Prostate gland (tissue), 2 donors: ENCODE data around the gene ELN. TPM values are rescaled to one million over a fixed set of nuclear protein-coding genes. Genes with fewer than 3 reads are reported as not detected.

Experiments used
- DNase-seq: peaks from one replicate; pipeline ENCODE4 v3.0.0-alpha.2; 2019; ENCODE audit warnings: low spot score
- H3K27ac ChIP-seq, 2 donors: fragments of 200-600 bp; sonication (generic); 2 replicates each; pipeline ENCODE4 v1.5.1; 2017 to 2019
- H3K27me3 ChIP-seq: fragments of 200-600 bp; sonication (generic); replicated peaks from 2 replicates; pipeline ENCODE4 v1.5.1; 2019; ENCODE audit not compliant: insufficient read depth
- H3K36me3 ChIP-seq, 2 donors: fragments of 200-600 bp; sonication (generic); 1 replicate in 1 of 2; 2 replicates in 1 of 2; pipeline versions ENCODE4 v1.5.1 to v1.8.1; 2017 to 2019
- H3K4me1 ChIP-seq: fragments of 200-600 bp; sonication (generic); replicated peaks from 2 replicates; pipeline ENCODE4 v1.5.1; 2019
- H3K4me3 ChIP-seq, 2 donors: fragments of 200-600 bp; sonication (generic); 2 replicates each; pipeline ENCODE4 v1.5.1; 2017 to 2019
- H3K9me3 ChIP-seq: fragments of 200-600 bp; sonication (generic); 2 replicates; pipeline ENCODE4 v1.5.1; 2017
- CTCF ChIP-seq, 4 experiments: fragments of 200-600 bp in 2 of 4; fragments of 450-650 bp in 2 of 4; sonication (generic) in 2 of 4; IDR thresholded peaks; 1 replicate in 3 of 4; 2 replicates in 1 of 4; pipeline ENCODE4 v1.5.1; 2016 to 2019; ENCODE audit warnings: antibody characterized with exemption in 4 of 4, mild to moderate bottlenecking in 2 of 4, moderate library complexity in 2 of 4
- POLR2A ChIP-seq: fragments of 450-650 bp; IDR thresholded peaks from one replicate; pipeline ENCODE4 v1.6.1; 2016; ENCODE audit warnings: antibody characterized with exemption, mild to moderate bottlenecking
- POLR2AphosphoS5 ChIP-seq: sonication (generic); formaldehyde crosslinking; IDR thresholded peaks from one replicate; pipeline ENCODE4 v1.6.1; 2017; ENCODE audit warnings: antibody characterized with exemption
- WGBS: methylation state at CpG from one replicate; pipeline ENCODE4 v1.1.5; 2018; 5-methylcytosine and 5-hydroxymethylcytosine counted together
- intact Hi-C: fragments of 100-400 bp; cut with DNase I; formaldehyde crosslinking; loops from one replicate; pipeline ENCODE4 v1.14.2; 2022
- total RNA-seq, 2 donors: library from RNA; depleted of rRNA; stranded (reverse); fragments of >200 nt; gene quantifications; one replicate each; pipeline ENCODE4 v1.1.0, GENCODE V29; 2016

The ELN gene
- total RNA-seq, 2 donors from 2014 or later: 34.7 to 93.4 TPM

- H3K4me1 ChIP-seq: peaks cover 7% of the 10 kb centered on the region
- peak overlapping the region; percentile 42 to 50 for H3K27ac ChIP-seq
- no peaks in the 10 kb centered on the region for H3K9me3 ChIP-seq
- no peaks in the 10 kb centered on the region for H3K27me3 ChIP-seq
- DNase-seq: no peak
- peak; percentile 34 for TF ChIP-seq POLR2AphosphoS5
- TF ChIP-seq POLR2A: no peak
- WGBS: 6% methylated on average over 12 of the region's 12 CpGs
- H3K36me3 ChIP-seq: no peaks in the 10 kb centered on the region
- no peak overlapping the region for H3K4me3 ChIP-seq
- intact Hi-C loops: no loop called here
Measured at GRCh38 chr7:74023092-74023536, 4.9 kb upstream of the ELN start.

- no peak overlapping the region for H3K4me3 ChIP-seq
- H3K27me3 ChIP-seq: no peaks in the 10 kb centered on the region
- peaks cover 7% of the 10 kb centered on the region for H3K4me1 ChIP-seq
- H3K36me3 ChIP-seq: no peaks in the 10 kb centered on the region
- H3K27ac ChIP-seq: peak overlapping the region; percentile 42 to 50
- intact Hi-C loops: no loop called here
- 74% methylated on average over 11 of the region's 11 CpGs for WGBS
- DNase-seq: no peak
- TF ChIP-seq POLR2A (no peak), CTCF (IDR thresholded peaks at IDR 0.05) (no peak), POLR2AphosphoS5 (no peak)
- no peaks in the 10 kb centered on the region for H3K9me3 ChIP-seq
Measured at GRCh38 chr7:74023786-74024185, 4.2 kb upstream of the ELN start.

- no peaks in the 10 kb centered on the region for H3K9me3 ChIP-seq
- TF ChIP-seq POLR2A (no peak), POLR2AphosphoS5 (no peak), CTCF (IDR thresholded peaks at IDR 0.05) (no peak)
- no peaks in the 10 kb centered on the region for H3K36me3 ChIP-seq
- intact Hi-C loops: loop anchor here (5.0 kb wide), 1 partner anchor 38 kb away; no protein-coding TSS in a partner anchor
- H3K27me3 ChIP-seq: no peaks in the 10 kb centered on the region
- no peak for DNase-seq
- peaks cover 7% of the 10 kb centered on the region for H3K4me1 ChIP-seq
- 63% methylated on average over 8 of the region's 8 CpGs for WGBS
- H3K4me3 ChIP-seq: no peak overlapping the region
- H3K27ac ChIP-seq: no peak overlapping the region
Measured at GRCh38 chr7:74025146-74025545, 2.8 kb upstream of the ELN start.

GRCh38 chr7:74025730-74026129 is 2.2 kb upstream of the ELN start:
- H3K4me3 ChIP-seq: no peak overlapping the region
- intact Hi-C loops: loop anchor here (2.0 to 5.0 kb wide), 3 partner anchors 38 to 159 kb away; no protein-coding TSS in a partner anchor
- TF ChIP-seq POLR2A (no peak), CTCF (IDR thresholded peaks at IDR 0.05) (no peak), POLR2AphosphoS5 (no peak)
- DNase-seq: no peak
- no peaks in the 10 kb centered on the region for H3K27me3 ChIP-seq
- WGBS: 52% methylated on average over 8 of the region's 8 CpGs
- H3K27ac ChIP-seq: no peak overlapping the region
- H3K4me1 ChIP-seq: peaks cover 7% of the 10 kb centered on the region
- no peaks in the 10 kb centered on the region for H3K36me3 ChIP-seq
- H3K9me3 ChIP-seq: no peaks in the 10 kb centered on the region

- Histone ChIP-seq H3K27me3 (no peaks in the 10 kb centered on the region), H3K27ac (peak overlapping the region; percentile 72 to 78), H3K36me3 (no peaks in the 10 kb centered on the region), H3K4me1 (peaks cover 7% of the 10 kb centered on the region), H3K4me3 (no peak overlapping the region), H3K9me3 (no peaks in the 10 kb centered on the region)
- TF ChIP-seq CTCF (IDR thresholded peaks at IDR 0.05) (no peak), POLR2AphosphoS5 (no peak), POLR2A (no peak)
- 31% methylated on average over 6 of the region's 6 CpGs for WGBS
- intact Hi-C loops: loop anchor here (2.0 to 5.0 kb wide), 3 partner anchors 39 to 160 kb away; no protein-coding TSS in a partner anchor
- no peak for DNase-seq
Measured at GRCh38 chr7:74026406-74026902, 1.5 kb upstream of the ELN start.
